ENCODE data around the gene GAS7. TPM values are rescaled to one million over a fixed set of nuclear protein-coding genes. Genes with fewer than 3 reads are reported as not detected.
A peak's percentile ranks its signal among the peaks of the same experiment; 100 is the strongest.

GAS7 gene
- total and polyA plus RNA-seq, 12 donors: 3.6 to 54.9 (median 28.0) TPM

DNA sequence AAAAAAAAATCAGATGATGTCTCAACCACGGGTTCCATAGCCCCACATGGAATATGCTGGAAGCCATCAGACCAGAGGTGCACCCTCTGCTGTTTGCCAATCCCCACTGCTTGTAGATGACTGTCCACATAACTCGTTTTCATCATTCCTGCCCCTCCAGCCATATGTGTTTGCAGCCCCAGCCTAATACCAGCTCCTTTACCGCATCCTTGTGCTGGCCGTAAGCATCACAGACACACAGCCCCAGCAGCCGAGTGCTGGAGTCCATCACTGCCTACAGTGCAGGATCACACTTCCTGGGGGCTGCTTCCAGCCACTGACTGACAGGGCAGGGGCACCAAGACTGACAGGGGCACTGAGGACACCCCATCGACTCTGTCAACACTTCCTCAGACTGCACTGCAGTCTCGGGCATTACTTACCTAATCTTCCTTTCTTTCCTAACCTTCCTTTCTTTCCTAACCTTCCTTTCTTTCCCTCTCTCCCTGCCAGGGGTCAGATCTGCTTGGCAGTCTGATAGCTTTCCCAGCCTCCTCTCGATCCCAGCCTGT is 298.3 kb downstream of the GAS7 start:
- Histone ChIP-seq H3K4me1 (replicated peaks in 1 of 2) (peaks cover 0 to 6% of the 10 kb centered on the region in 2 donors), H3K9me3 (replicated peaks in 1 of 3) (no peaks in the 10 kb centered on the region), H3K36me3 (replicated peaks in 1 of 2) (no peaks in the 10 kb centered on the region), H3K27me3 (no peaks in the 10 kb centered on the region), H3K27ac (peak overlapping the region in 2 of 5 donors; percentile 38 to 58), H3K4me3 (no peak overlapping the region)
- no peak for TF ChIP-seq POLR2A (IDR thresholded peaks at IDR 0.05)
- TF ChIP-seq, protein P1, sequence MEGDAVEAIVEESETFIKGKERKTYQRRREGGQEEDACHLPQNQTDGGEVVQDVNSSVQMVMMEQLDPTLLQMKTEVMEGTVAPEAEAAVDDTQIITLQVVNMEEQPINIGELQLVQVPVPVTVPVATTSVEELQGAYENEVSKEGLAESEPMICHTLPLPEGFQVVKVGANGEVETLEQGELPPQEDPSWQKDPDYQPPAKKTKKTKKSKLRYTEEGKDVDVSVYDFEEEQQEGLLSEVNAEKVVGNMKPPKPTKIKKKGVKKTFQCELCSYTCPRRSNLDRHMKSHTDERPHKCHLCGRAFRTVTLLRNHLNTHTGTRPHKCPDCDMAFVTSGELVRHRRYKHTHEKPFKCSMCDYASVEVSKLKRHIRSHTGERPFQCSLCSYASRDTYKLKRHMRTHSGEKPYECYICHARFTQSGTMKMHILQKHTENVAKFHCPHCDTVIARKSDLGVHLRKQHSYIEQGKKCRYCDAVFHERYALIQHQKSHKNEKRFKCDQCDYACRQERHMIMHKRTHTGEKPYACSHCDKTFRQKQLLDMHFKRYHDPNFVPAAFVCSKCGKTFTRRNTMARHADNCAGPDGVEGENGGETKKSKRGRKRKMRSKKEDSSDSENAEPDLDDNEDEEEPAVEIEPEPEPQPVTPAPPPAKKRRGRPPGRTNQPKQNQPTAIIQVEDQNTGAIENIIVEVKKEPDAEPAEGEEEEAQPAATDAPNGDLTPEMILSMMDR (IDR thresholded peaks at IDR 0.05): no peak
- DNase-seq: no peak
- intact Hi-C loops (cut with DNase I): no loop called here
- 29 to 38% (median 35%) methylated on average over 7 to 8 of the region's 8 CpGs for WGBS, 4 donors

DNA sequence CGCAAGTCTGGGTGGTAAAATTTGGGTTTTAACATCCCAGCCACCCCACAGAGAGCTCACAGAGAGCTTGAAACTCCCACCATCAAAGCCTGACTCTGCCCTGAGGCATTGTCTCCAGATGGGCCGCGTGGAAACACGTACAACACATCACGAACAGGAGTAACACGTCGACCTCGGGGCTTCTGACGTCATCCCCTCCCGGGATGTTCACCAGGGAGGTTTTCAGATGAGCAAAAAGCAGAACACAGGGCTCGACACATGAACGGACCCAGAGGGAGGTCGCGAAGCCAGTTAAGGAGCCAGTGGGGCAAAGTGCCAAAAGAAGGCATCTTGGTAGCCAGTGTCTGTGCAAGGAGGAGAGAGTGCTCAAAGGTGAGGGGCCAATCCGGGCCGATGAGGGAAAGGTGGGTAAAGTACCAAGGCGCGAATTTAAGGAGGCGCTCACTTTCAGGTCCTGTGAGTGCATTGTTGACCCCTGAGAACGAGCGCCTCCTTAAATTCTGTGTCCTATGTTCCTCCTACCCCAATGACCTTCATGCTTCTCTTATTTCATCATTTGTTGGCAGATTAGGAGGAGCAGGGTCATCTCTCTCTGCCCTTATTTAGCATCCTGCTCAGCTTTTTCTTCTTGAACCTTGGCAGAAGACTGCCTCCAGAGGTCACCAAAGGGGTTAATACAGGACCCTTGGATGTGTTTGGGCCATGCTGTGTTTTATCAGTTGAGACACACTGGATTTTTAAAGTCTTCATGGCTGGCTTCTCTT is 298.9 kb downstream of the GAS7 start:
- TF ChIP-seq, protein P1 (IDR thresholded peaks at IDR 0.05): no peak
- TF ChIP-seq POLR2A (IDR thresholded peaks at IDR 0.05): no peak
- intact Hi-C loops (cut with DNase I): no loop called here
- DNase-seq: peak in 5 of 7 donors; percentile 6 to 68 (median 32)
- H3K27ac ChIP-seq: peak overlapping the region in 1 of 5 donors; percentile 58
- no peaks in the 10 kb centered on the region for H3K9me3 ChIP-seq (replicated peaks in 1 of 3)
- no peak overlapping the region for H3K4me3 ChIP-seq
- H3K36me3 ChIP-seq (replicated peaks in 1 of 2): no peaks in the 10 kb centered on the region
- peaks cover 0 to 6% of the 10 kb centered on the region in 2 donors for H3K4me1 ChIP-seq (replicated peaks in 1 of 2)
- WGBS, 4 donors: 54 to 65% (median 63%) methylated on average over 20 to 21 of the region's 21 CpGs
- no peaks in the 10 kb centered on the region for H3K27me3 ChIP-seq

DNA sequence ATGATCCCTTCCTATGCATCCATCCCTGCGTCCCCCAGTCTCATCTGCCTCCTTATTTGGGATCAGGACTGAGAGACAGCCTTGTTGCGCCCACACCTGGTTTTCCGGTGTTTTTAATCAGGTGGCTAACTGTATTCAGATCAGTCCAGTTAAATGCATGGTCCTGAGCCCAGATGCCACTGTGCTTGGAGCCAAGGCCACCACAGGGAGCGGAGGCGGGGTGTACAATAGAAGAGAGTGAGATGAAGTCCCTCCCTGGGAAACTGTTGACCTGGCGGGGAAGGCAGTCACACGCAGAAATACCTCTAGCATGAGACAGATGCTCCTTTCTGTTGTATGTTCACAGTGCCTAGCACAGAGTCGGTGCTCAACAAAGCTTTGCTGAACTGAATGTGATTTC is 299.6 kb downstream of the GAS7 start:
- H3K27me3 ChIP-seq: no peaks in the 10 kb centered on the region
- H3K9me3 ChIP-seq (replicated peaks in 1 of 3): no peaks in the 10 kb centered on the region
- peaks cover 0 to 6% of the 10 kb centered on the region in 2 donors for H3K4me1 ChIP-seq (replicated peaks in 1 of 2)
- TF ChIP-seq, protein P1 (IDR thresholded peaks at IDR 0.05): no peak
- no peak for TF ChIP-seq POLR2A (IDR thresholded peaks at IDR 0.05)
- DNase-seq: no peak
- H3K36me3 ChIP-seq (replicated peaks in 1 of 2): no peaks in the 10 kb centered on the region
- WGBS, 4 donors: 87 to 92% (median 89%) methylated on average over 8 of the region's 8 CpGs
- H3K27ac ChIP-seq: peak overlapping the region in 1 of 5 donors; percentile 58
- H3K4me3 ChIP-seq: no peak overlapping the region
- intact Hi-C loops (cut with DNase I): no loop called here

DNA sequence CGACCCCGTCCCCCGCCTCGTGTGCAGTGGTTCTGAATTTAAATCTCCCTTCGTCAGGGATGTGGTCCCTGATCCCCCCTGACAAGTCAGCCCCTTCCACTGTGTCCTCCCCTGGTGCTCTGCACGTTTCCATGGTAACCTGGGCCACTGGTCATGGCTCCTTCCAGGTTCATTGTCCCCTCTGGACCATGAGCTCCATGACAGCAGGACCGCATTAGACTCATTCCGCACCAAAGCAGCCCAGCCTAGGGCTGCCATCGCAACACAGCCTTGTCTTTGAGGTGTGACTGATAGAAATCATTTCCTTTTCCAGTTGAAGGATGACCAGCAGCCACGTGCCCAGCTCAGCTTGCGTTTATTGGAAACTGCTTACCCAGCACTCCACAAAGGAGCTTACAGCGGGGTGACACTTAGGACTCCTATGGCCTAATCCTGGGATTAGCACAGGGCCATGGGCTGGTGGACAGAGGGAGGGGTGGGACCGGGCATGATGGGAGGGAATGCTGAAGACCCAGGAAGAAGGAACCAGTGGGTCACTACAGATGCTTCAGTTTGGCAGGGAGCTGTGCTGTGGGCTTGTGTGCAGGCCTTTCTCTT is 300.9 kb downstream of the GAS7 start:
- WGBS, 4 donors: 76 to 85% (median 79%) methylated on average over 12 to 13 of the region's 13 CpGs
- no peaks in the 10 kb centered on the region for H3K36me3 ChIP-seq (replicated peaks in 1 of 2)
- H3K4me3 ChIP-seq: no peak overlapping the region

More for the DNA sequence above, 300.9 kb downstream of the GAS7 start:
- no peaks in the 10 kb centered on the region for H3K27me3 ChIP-seq
- no peaks in the 10 kb centered on the region for H3K9me3 ChIP-seq (replicated peaks in 1 of 3)
- no peak overlapping the region for H3K27ac ChIP-seq
- H3K4me1 ChIP-seq (replicated peaks in 1 of 2): peaks cover 0 to 6% of the 10 kb centered on the region in 2 donors
- TF ChIP-seq, protein P1 (IDR thresholded peaks at IDR 0.05): no peak
- no peak for TF ChIP-seq POLR2A (IDR thresholded peaks at IDR 0.05)
- intact Hi-C loops (cut with DNase I): no loop called here
- DNase-seq: no peak
